ENCODE measurements around the gene RNF14.

RNF14 gene

DNA sequence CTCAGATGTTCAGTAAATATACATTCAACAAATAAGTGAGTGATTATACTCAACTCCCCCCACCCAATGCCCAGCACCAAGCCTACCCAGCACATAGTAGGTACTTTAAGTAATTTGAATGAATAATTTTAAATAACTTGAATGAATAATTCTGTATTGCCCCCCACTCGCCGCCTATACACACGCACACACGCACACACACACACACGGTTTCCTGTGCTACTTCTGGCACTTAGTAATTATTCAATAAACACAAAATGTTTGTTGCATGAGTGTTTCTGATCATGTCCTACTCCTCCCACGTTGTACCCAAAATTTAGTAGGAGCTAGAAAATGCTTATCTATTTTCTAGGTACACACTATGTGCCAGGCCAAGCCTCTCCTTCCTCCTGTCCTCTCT lies 27.1 kb upstream of the RNF14 start:
- TF ChIP-seq, protein P1, sequence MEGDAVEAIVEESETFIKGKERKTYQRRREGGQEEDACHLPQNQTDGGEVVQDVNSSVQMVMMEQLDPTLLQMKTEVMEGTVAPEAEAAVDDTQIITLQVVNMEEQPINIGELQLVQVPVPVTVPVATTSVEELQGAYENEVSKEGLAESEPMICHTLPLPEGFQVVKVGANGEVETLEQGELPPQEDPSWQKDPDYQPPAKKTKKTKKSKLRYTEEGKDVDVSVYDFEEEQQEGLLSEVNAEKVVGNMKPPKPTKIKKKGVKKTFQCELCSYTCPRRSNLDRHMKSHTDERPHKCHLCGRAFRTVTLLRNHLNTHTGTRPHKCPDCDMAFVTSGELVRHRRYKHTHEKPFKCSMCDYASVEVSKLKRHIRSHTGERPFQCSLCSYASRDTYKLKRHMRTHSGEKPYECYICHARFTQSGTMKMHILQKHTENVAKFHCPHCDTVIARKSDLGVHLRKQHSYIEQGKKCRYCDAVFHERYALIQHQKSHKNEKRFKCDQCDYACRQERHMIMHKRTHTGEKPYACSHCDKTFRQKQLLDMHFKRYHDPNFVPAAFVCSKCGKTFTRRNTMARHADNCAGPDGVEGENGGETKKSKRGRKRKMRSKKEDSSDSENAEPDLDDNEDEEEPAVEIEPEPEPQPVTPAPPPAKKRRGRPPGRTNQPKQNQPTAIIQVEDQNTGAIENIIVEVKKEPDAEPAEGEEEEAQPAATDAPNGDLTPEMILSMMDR (IDR thresholded peaks at IDR 0.05; ENCODE audit: extremely low read depth, missing control alignments) = no peak
- no peak for DNase-seq (ENCODE audit: low spot score)

DNA sequence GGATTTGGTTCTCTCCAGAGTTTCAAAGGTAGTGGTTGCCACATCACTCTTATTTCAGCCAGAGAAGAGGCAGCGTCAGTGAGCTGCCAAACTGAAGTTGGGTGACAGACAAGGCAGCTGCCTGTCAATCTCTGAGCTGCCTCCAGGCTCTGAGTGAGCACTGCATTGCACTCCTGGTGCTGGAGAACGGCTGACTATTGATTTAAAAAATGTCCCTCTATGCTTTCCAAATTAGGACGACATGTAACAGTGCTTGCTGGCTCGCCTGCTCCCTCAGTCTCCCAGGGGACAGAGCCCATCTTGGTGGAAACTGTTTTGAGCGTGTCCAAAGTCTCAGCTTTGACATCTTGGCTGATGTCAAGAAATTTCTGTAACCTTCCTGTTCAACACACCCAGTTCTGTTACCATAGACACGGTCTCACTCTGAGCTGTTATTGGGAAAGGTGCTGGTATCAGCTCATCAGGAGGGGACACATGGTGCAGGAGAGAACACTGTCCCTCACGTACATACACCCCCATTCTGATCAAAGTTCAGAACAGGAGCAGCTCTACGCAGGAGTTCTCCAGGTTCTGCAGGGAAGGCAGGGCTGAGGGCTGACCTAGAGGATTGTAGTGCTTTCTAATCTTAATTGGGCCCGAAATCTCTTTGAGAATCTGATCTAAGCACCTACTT lies 26.6 kb upstream of the RNF14 start:
- DNase-seq (ENCODE audit: low spot score) = no peak
- TF ChIP-seq, protein P1 (IDR thresholded peaks at IDR 0.05; ENCODE audit: extremely low read depth, missing control alignments) = no peak

DNA sequence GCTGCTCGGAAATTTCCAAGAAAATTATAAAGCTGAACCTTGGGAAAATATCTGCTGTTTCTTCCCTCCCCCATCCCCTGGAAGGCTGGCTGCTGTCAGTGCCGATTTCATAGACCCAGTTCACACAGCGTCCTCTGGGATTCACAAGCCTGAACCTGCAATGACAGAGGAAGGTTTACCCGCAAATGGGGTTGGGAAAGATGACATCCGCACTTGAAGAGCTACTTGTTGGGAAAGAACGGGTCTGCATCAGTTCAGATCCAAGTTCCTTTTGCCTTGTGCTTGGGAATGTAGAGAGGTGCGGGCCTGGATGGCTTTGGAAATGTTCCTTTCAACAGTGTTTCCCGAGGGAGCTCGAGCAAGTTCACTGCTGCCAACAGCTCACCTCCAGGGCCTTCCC lies 24.8 kb upstream of the RNF14 start:
- DNase-seq (ENCODE audit: low spot score) = no peak
- TF ChIP-seq, protein P1 (IDR thresholded peaks at IDR 0.05; ENCODE audit: extremely low read depth, missing control alignments) = no peak

DNA sequence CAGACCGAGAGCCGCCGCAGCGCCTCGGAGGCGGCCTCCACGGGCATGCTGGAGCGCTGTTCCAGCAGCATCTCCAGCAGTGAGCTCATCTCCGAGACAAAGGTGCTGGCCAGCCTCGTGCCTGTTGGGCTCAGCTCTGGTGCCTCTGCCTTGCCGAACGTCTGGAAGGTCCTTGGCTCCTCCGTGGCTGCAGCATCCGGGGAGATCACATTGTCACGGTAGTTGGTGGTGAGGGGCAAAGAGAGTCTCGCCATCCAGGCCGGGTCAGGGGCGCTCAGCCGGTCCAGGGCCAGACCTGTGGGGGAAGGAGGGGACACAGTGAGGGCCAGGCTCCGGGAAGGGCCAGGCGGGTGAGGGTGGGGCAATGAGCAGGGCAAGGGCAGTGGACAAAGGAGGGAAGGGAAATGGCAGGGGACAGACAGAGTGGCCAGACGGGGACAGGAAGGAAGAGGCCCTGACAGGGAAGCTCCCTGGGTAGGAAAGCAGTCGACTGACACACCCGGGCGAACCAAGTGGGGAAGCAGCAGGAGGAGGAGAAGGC lies 23.3 kb upstream of the RNF14 start:
- DNase-seq (ENCODE audit: low spot score) = no peak
- TF ChIP-seq, protein P1 (IDR thresholded peaks at IDR 0.05; ENCODE audit: extremely low read depth, missing control alignments) = no peak

DNA sequence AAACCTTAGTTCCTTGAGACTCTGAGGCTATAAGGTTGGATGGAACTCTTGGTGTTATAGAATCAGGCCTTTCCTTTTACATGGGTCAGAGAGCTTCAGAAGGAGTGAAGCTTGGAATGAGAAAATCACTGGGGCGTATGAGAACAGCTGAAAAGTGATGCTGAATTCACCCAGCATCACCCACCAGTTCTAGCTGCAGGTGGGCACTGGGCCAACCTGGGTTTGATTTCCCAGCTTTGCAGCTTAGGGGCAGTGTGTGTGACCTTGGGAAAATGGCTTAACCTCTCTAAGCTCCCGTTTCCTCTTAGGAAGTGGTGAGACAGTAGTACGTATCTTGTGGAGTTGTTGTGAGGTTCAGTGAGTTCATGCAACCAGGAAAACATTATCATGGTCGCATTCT lies 21.6 kb upstream of the RNF14 start:
- TF ChIP-seq, protein P1 (IDR thresholded peaks at IDR 0.05; ENCODE audit: extremely low read depth, missing control alignments) = no peak
- no peak for DNase-seq (ENCODE audit: low spot score)

DNA sequence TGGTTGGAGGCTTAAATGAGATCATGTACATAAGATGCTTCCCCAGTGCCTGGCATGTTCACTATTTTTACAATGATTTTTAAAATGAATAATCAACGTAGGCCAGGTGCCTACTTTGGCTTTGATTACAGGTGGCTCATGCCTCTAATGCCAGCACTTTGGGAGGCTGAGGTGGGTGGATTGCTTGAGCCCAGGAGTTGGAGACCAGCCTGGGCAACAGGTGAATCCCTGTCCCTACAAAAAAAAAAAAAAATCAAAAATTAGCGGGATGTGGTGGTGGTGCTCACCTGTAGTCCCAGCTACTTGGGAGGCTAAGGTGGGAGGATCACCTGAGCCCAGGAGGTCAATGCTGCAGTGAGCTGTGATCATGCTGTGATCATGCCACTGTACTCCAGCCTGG lies 20.1 kb upstream of the RNF14 start:
- no peak for DNase-seq (ENCODE audit: low spot score)
- TF ChIP-seq, protein P1 (IDR thresholded peaks at IDR 0.05; ENCODE audit: extremely low read depth, missing control alignments) = no peak

DNA sequence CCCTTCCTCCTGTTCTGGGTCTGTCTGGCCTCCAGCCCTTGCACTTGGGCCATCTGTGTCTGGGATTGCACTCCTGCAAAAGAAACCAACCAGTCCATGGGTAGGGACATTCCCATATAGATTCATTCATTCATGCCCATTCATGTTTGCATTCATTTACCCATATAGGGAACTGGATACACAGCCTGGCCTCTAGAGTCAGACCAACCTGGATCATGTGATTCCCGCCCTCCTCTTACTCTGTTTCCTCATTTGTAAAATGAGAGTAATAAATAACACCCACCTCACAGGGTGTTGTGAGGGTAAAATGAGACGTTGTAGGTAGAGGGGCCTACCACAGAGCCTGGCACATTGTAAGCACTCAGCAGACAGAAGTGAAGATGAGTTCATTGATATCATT lies 19.4 kb upstream of the RNF14 start:
- DNase-seq (ENCODE audit: low spot score) = no peak
- TF ChIP-seq, protein P1 (IDR thresholded peaks at IDR 0.05; ENCODE audit: extremely low read depth, missing control alignments) = no peak
